ENCODE data around the gene ST3GAL3.

ST3GAL3 gene

DNA sequence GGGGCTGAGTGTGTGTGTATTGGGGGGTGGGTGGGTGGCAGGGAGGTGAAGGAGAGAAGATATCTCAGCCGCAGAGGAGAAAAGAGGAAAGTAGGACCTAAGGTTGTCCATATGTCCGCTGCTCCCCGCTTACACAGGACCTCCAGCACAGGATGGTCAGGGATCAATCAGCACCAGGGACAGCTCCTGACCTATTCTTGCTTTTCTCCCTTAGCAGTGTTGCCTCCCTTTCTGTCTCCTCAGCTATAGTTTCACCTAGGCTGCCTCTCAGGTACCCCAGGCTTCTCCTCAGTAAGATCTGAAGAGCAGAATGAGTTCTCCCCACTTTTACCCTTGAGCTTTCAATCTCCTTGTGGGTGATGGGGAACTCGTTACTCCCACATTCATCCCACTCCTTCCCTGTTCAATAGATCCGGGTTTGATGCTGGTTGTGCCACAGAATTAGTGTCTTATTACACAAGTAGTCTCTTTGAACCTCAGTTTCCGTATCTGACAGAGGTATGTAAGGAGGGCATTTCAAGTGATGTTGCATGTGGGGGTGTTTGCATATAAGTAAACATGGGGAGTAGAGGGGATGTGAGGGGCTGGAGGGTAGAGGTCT is 261.1 kb downstream of the ST3GAL3 start:
- Histone ChIP-seq H3K36me3 (ENCODE audit: control insufficient read depth in 4 of 4, insufficient read depth in 4 of 4, low read length in 3 of 4) (peaks cover 0 to 39% (median 21%) of the 10 kb centered on the region in 4 experiments), H3K27me3 (replicated peaks in 2 of 5; ENCODE audit: control insufficient read depth in 4 of 5, insufficient read depth in 5 of 5, low read length in 4 of 5) (no peaks in the 10 kb centered on the region), H3K4me1 (ENCODE audit: control extremely low read depth in 1 of 4, control insufficient read depth in 4 of 4, insufficient read depth in 4 of 4, low read length in 3 of 4) (peaks cover 0 to 19% (median 13%) of the 10 kb centered on the region in 4 experiments), H3K27ac (ENCODE audit: insufficient read depth in 1 of 2, low read depth in 1 of 2, low read length in 2 of 2, poor library complexity in 1 of 2, severe bottlenecking in 2 of 2) (no peak overlapping the region), H3K9me3 (ENCODE audit: control extremely low read depth in 1 of 5, control insufficient read depth in 4 of 5, insufficient read depth in 2 of 5, low read depth in 1 of 5, low read length in 4 of 5) (no peaks in the 10 kb centered on the region), H3K4me3 (ENCODE audit: control insufficient read depth in 1 of 7, extremely low read depth in 1 of 7, insufficient read depth in 4 of 7, low read depth in 2 of 7, low read length in 6 of 7) (no peak overlapping the region)
- POLR2A ChIA-PET, result interaction anchor here (0.6 kb wide), 1 partner anchor 104 kb away, joined by 8 read pairs; no protein-coding TSS in a partner anchor
- peak in 2 of 3 donors; percentile 30 to 43 for DNase-seq
- CTCF ChIA-PET, result interaction anchor here (0.7 kb wide), 1 partner anchor 22 kb away, joined by 4 read pairs; the partner anchor contains the start of gene IPO13
- 100% methylated on average over 2 of the region's 6 CpGs for WGBS (ENCODE audit: insufficient coverage)

DNA sequence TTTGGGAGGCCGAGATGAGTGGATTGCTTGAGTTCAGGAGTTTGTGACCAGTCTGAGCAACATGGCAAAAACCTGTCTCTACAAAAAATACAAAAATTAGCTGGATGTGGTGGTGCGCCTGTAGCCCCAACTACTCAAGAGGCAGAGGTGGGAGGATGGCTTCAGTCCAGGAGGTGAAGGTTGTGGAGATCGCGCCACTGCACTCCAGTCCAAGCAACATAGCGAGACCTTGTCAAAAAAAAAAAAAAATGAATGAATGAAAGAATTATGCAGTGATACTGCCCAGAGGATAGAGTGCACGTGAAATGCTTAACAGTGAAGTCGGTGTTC is 262.0 kb downstream of the ST3GAL3 start:
- peaks cover 0 to 32% (median 20%) of the 10 kb centered on the region in 4 experiments for H3K36me3 ChIP-seq (ENCODE audit: control insufficient read depth in 4 of 4, insufficient read depth in 4 of 4, low read length in 3 of 4)
- no peak for DNase-seq
- H3K4me3 ChIP-seq (ENCODE audit: control insufficient read depth in 1 of 7, extremely low read depth in 1 of 7, insufficient read depth in 4 of 7, low read depth in 2 of 7, low read length in 6 of 7), result peak overlapping the region in 6 of 7 experiments; percentile 24 to 99 (median 86)
- no peaks in the 10 kb centered on the region for H3K27me3 ChIP-seq (replicated peaks in 2 of 5; ENCODE audit: control insufficient read depth in 4 of 5, insufficient read depth in 5 of 5, low read length in 4 of 5)
- 65% methylated on average over 6 of the region's 7 CpGs for WGBS (ENCODE audit: insufficient coverage)
- peaks cover 3 to 27% (median 20%) of the 10 kb centered on the region in 4 experiments for H3K4me1 ChIP-seq (ENCODE audit: control extremely low read depth in 1 of 4, control insufficient read depth in 4 of 4, insufficient read depth in 4 of 4, low read length in 3 of 4)
- H3K27ac ChIP-seq (ENCODE audit: insufficient read depth in 1 of 2, low read depth in 1 of 2, low read length in 2 of 2, poor library complexity in 1 of 2, severe bottlenecking in 2 of 2), result no peak overlapping the region
- ChIA-PET POLR2A (interaction anchor here (1.4 kb wide), 1 partner anchor 22 kb away, joined by 3 read pairs; the partner anchor contains the start of gene IPO13), CTCF (interaction anchor here (1.3 to 1.9 kb wide), 2 partner anchors 11 to 16 kb away, joined by 3 to 7 read pairs; no protein-coding TSS in a partner anchor)
- no peaks in the 10 kb centered on the region for H3K9me3 ChIP-seq (ENCODE audit: control extremely low read depth in 1 of 5, control insufficient read depth in 4 of 5, insufficient read depth in 2 of 5, low read depth in 1 of 5, low read length in 4 of 5)

DNA sequence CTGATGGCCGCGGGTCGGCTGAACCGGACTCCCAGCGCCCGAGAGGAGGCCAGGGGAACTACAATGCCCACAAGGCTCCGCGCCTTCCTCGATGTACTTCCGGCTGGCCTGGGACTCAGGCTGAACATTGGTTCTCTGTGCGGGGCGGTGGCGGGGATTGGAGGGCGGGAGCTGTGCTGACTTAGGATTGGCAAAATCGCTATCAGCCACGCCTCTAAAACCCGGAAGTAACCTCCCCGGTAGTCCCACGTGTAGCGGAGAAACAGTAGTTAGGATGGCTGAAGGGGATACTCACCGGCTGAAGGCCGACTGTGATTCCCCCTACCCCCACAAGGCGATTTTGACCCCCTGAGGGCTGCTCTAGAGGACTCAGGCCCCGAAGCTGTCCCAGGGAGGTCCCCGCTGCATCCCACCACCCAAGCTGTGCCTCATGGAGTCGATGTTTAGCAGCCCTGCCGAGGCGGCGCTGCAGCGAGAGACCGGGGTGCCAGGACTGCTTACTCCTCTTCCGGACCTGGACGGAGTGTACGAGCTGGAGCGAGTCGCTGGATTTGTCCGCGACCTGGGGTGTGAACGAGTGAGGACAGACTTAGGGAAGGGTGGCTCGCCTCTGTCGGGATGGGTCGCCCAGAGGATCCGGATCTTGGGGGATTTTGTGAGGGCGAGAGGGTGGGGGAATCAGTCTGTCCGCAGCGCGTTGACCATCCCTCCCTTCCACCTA is 262.6 kb downstream of the ST3GAL3 start, which contains the start of gene DPH2:
Gene DPH2 (plus strand): TSS at position 265 of the 721 bp plus-strand sequence. CDS start 166 bp downstream, at position 431.
- no peaks in the 10 kb centered on the region for H3K27me3 ChIP-seq (replicated peaks in 2 of 5; ENCODE audit: control insufficient read depth in 4 of 5, insufficient read depth in 5 of 5, low read length in 4 of 5)
- peak; percentile 98 to 99 (median 99) for DNase-seq
- POLR2A ChIA-PET, result interaction anchor here (1.4 kb wide), 1 partner anchor 23 kb away, joined by 3 read pairs; the partner anchor contains the start of gene IPO13
- peak within 1 kb of the TSS; percentile 50 to 73 for H3K27ac ChIP-seq (ENCODE audit: insufficient read depth in 1 of 2, low read depth in 1 of 2, low read length in 2 of 2, poor library complexity in 1 of 2, severe bottlenecking in 2 of 2)
- peaks cover 0 to 29% (median 19%) of the 10 kb centered on the region in 4 experiments for H3K36me3 ChIP-seq (ENCODE audit: control insufficient read depth in 4 of 4, insufficient read depth in 4 of 4, low read length in 3 of 4)
- H3K9me3 ChIP-seq (ENCODE audit: control extremely low read depth in 1 of 5, control insufficient read depth in 4 of 5, insufficient read depth in 2 of 5, low read depth in 1 of 5, low read length in 4 of 5), result no peaks in the 10 kb centered on the region
- CTCF ChIA-PET, result interaction anchor here (0.6 to 1.9 kb wide), 6 partner anchors 11 to 207 kb away, joined by 3 to 7 read pairs (median 4); partner anchors contain the start of gene CCDC24
- 0% methylated on average over 23 of the region's 47 CpGs for WGBS (ENCODE audit: insufficient coverage)
- peak within 1 kb of the TSS; percentile 82 to 99 (median 83) for H3K4me3 ChIP-seq (ENCODE audit: control insufficient read depth in 1 of 7, extremely low read depth in 1 of 7, insufficient read depth in 4 of 7, low read depth in 2 of 7, low read length in 6 of 7)
- H3K4me1 ChIP-seq (ENCODE audit: control extremely low read depth in 1 of 4, control insufficient read depth in 4 of 4, insufficient read depth in 4 of 4, low read length in 3 of 4), result peaks cover 3 to 28% (median 21%) of the 10 kb centered on the region in 4 experiments

DNA sequence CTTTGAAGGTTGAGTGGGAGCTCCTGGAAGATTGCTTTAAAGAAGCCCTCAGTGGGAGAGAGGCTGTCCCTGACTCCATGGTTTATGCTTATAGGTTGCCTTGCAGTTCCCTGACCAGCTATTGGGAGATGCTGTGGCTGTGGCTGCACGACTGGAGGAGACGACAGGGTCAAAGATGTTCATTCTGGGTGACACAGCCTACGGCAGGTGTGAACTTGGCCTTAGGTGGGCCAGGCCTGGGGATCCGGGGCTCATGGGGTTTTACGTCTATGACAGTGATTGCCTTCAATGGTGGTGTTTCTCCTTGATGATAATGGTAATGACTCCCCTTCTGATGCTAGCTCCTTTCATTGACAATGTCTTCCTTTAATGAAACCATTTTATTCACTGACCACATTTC is 263.2 kb downstream of the ST3GAL3 start:
- ChIA-PET CTCF (interaction anchor here (0.6 to 2.4 kb wide), 6 partner anchors 12 to 207 kb away, joined by 3 to 12 read pairs (median 5); partner anchors contain the start of gene CCDC24), POLR2A (no interaction called here)
- no peaks in the 10 kb centered on the region for H3K27me3 ChIP-seq (replicated peaks in 2 of 5; ENCODE audit: control insufficient read depth in 4 of 5, insufficient read depth in 5 of 5, low read length in 4 of 5)
- no peak for DNase-seq
- H3K9me3 ChIP-seq (ENCODE audit: control extremely low read depth in 1 of 5, control insufficient read depth in 4 of 5, insufficient read depth in 2 of 5, low read depth in 1 of 5, low read length in 4 of 5), result no peaks in the 10 kb centered on the region
- H3K27ac ChIP-seq (ENCODE audit: insufficient read depth in 1 of 2, low read depth in 1 of 2, low read length in 2 of 2, poor library complexity in 1 of 2, severe bottlenecking in 2 of 2), result peak overlapping the region; percentile 50 to 73
- peaks cover 3 to 29% (median 23%) of the 10 kb centered on the region in 4 experiments for H3K4me1 ChIP-seq (ENCODE audit: control extremely low read depth in 1 of 4, control insufficient read depth in 4 of 4, insufficient read depth in 4 of 4, low read length in 3 of 4)
- H3K36me3 ChIP-seq (ENCODE audit: control insufficient read depth in 4 of 4, insufficient read depth in 4 of 4, low read length in 3 of 4), result peaks cover 0 to 29% (median 19%) of the 10 kb centered on the region in 4 experiments
- H3K4me3 ChIP-seq (ENCODE audit: control insufficient read depth in 1 of 7, extremely low read depth in 1 of 7, insufficient read depth in 4 of 7, low read depth in 2 of 7, low read length in 6 of 7), result peak overlapping the region; percentile 82 to 99 (median 83)
- WGBS (ENCODE audit: insufficient coverage), result 58% methylated on average over 4 of the region's 5 CpGs

DNA sequence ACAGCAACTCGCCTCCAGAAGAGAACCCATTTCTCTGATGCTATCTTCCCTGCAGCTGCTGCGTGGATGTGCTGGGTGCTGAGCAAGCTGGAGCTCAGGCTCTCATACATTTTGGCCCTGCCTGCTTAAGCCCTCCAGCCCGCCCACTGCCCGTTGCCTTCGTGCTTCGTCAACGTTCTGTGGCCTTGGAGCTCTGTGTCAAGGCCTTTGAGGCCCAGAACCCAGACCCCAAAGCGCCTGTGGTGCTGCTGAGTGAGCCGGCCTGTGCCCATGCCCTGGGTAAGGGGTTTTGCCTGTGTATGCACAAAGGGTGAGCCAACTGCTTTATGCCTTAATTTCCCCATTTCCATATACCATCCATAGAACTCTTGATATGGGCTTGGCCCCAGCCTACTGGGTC is 263.6 kb downstream of the ST3GAL3 start:
- peak overlapping the region in 1 of 2 experiments; percentile 73 for H3K27ac ChIP-seq (ENCODE audit: insufficient read depth in 1 of 2, low read depth in 1 of 2, low read length in 2 of 2, poor library complexity in 1 of 2, severe bottlenecking in 2 of 2)
- H3K4me1 ChIP-seq (ENCODE audit: control extremely low read depth in 1 of 4, control insufficient read depth in 4 of 4, insufficient read depth in 4 of 4, low read length in 3 of 4), result peaks cover 5 to 33% (median 28%) of the 10 kb centered on the region in 4 experiments
- H3K9me3 ChIP-seq (ENCODE audit: control extremely low read depth in 1 of 5, control insufficient read depth in 4 of 5, insufficient read depth in 2 of 5, low read depth in 1 of 5, low read length in 4 of 5), result no peaks in the 10 kb centered on the region
- ChIA-PET CTCF (interaction anchor here (0.9 to 2.4 kb wide), 6 partner anchors 12 to 208 kb away, joined by 3 to 12 read pairs (median 5); partner anchors contain the start of gene CCDC24), POLR2A (no interaction called here)
- 96% methylated on average over 7 of the region's 9 CpGs for WGBS (ENCODE audit: insufficient coverage)
- no peaks in the 10 kb centered on the region for H3K27me3 ChIP-seq (replicated peaks in 2 of 5; ENCODE audit: control insufficient read depth in 4 of 5, insufficient read depth in 5 of 5, low read length in 4 of 5)
- peaks cover 0 to 29% (median 18%) of the 10 kb centered on the region in 4 experiments for H3K36me3 ChIP-seq (ENCODE audit: control insufficient read depth in 4 of 4, insufficient read depth in 4 of 4, low read length in 3 of 4)
- peak overlapping the region in 5 of 7 experiments; percentile 82 to 99 (median 89) for H3K4me3 ChIP-seq (ENCODE audit: control insufficient read depth in 1 of 7, extremely low read depth in 1 of 7, insufficient read depth in 4 of 7, low read depth in 2 of 7, low read length in 6 of 7)
- no peak for DNase-seq

DNA sequence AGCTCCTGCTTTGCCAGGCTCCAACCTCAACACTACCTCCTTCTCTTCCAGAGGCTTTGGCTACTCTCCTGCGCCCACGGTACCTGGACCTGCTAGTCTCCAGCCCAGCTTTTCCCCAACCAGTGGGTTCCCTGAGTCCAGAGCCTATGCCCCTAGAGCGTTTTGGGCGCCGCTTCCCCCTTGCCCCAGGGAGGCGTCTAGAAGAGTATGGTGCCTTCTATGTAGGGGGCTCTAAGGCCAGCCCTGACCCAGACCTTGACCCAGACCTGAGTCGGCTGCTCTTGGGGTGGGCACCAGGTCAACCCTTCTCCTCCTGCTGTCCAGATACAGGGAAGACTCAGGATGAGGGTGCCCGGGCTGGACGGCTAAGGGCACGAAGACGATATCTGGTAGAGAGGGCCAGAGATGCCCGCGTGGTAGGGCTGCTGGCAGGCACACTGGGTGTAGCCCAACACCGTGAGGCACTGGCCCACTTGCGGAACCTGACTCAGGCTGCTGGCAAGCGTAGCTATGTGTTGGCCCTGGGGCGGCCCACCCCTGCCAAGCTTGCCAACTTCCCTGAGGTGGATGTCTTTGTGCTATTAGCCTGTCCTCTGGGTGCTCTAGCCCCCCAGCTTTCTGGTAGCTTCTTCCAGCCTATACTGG is 264.1 kb downstream of the ST3GAL3 start:
- H3K4me3 ChIP-seq (ENCODE audit: control insufficient read depth in 1 of 7, extremely low read depth in 1 of 7, insufficient read depth in 4 of 7, low read depth in 2 of 7, low read length in 6 of 7), result no peak overlapping the region
- CTCF ChIA-PET, result interaction anchor here (0.9 to 2.4 kb wide), 9 partner anchors 13 to 208 kb away, joined by 3 to 12 read pairs (median 5); partner anchors contain the start of gene CCDC24
- no peaks in the 10 kb centered on the region for H3K27me3 ChIP-seq (replicated peaks in 2 of 5; ENCODE audit: control insufficient read depth in 4 of 5, insufficient read depth in 5 of 5, low read length in 4 of 5)
- H3K36me3 ChIP-seq (ENCODE audit: control insufficient read depth in 4 of 4, insufficient read depth in 4 of 4, low read length in 3 of 4), result peaks cover 0 to 31% (median 20%) of the 10 kb centered on the region in 4 experiments
- DNase-seq, result no peak
- POLR2A ChIA-PET, result no interaction called here
- no peaks in the 10 kb centered on the region for H3K9me3 ChIP-seq (ENCODE audit: control extremely low read depth in 1 of 5, control insufficient read depth in 4 of 5, insufficient read depth in 2 of 5, low read depth in 1 of 5, low read length in 4 of 5)
- H3K4me1 ChIP-seq (ENCODE audit: control extremely low read depth in 1 of 4, control insufficient read depth in 4 of 4, insufficient read depth in 4 of 4, low read length in 3 of 4), result peaks cover 6 to 38% (median 32%) of the 10 kb centered on the region in 4 experiments
- 97% methylated on average over 15 of the region's 17 CpGs for WGBS (ENCODE audit: insufficient coverage)
- no peak overlapping the region for H3K27ac ChIP-seq (ENCODE audit: insufficient read depth in 1 of 2, low read depth in 1 of 2, low read length in 2 of 2, poor library complexity in 1 of 2, severe bottlenecking in 2 of 2)
